Esophagus squamous epithelium (tissue), 5 donors: Measurements from ENCODE around the gene RPL19. TPM values are rescaled to one million over a fixed set of nuclear protein-coding genes. Genes with fewer than 3 reads are reported as not detected.

ENCODE experiments used
- DNase-seq: peaks from one replicate; lab custom pipeline; 2025; lab: John Stamatoyannopoulos, UW
- H3K27ac ChIP-seq, 4 donors: fragments of 200-600 bp; sonication (generic); one replicate each; pipeline ENCODE4 v1.5.1; 2016 to 2019; ENCODE audit warnings: mild to moderate bottlenecking in 1 of 4
- H3K27me3 ChIP-seq, 4 donors: fragments of 200-600 bp; sonication (generic); 1 replicate in 3 of 4; 2 replicates in 1 of 4; pipeline versions ENCODE4 v1.5.1 to v1.6.0; 2017 to 2021; ENCODE audit warnings: antibody characterized with exemption in 1 of 4
- H3K36me3 ChIP-seq, 3 donors: fragments of 200-600 bp; sonication (generic); one replicate each; pipeline ENCODE4 v1.5.1; 2016 to 2019
- H3K4me1 ChIP-seq, 3 donors: fragments of 200-600 bp; sonication (generic); one replicate each; pipeline ENCODE4 v1.5.1; 2017 to 2019
- H3K4me3 ChIP-seq, 4 donors: fragments of 200-600 bp; sonication (generic); 1 replicate in 3 of 4; 2 replicates in 1 of 4; pipeline ENCODE4 v1.5.1; 2016 to 2019; ENCODE audit warnings: mild to moderate bottlenecking in 2 of 4, moderate library complexity in 1 of 4
- H3K9me3 ChIP-seq, 3 donors: fragments of 200-600 bp; sonication (generic); one replicate each; pipeline ENCODE4 v1.5.1; 2016 to 2019
- POLR2A ChIP-seq, 4 donors: fragments of 450-650 bp; IDR thresholded peaks; one replicate each; pipeline ENCODE4 v1.6.1; 2017; ENCODE audit warnings: antibody characterized with exemption in 4 of 4, mild to moderate bottlenecking in 4 of 4, moderate library complexity in 3 of 4
- WGBS, 2 donors: methylation state at CpG; one replicate each; pipeline ENCODE4 v1.1.5; 2018; 5-methylcytosine and 5-hydroxymethylcytosine counted together
- intact Hi-C: fragments of 100-400 bp; cut with DNase I; formaldehyde crosslinking; loops from one replicate; pipeline ENCODE4 v1.15.0; 2022
- total RNA-seq, 4 donors: library from RNA; depleted of rRNA; stranded (reverse); fragments of >200 nt; gene quantifications; one replicate each; pipeline ENCODE4 v1.1.0, GENCODE V29; 2016
- TF ChIP-seq, protein P1 (sequence below), 6 experiments: fragments of 450-650 bp in 4 of 6; fragments of 200-600 bp in 2 of 6; sonication (generic) in 2 of 6; IDR thresholded peaks; one replicate each; pipeline ENCODE4 v1.5.1; 2016 to 2019; ENCODE audit warnings: antibody characterized with exemption in 6 of 6, mild to moderate bottlenecking in 4 of 6, moderate library complexity in 4 of 6
- donor health status: DM: yes; HTN: yes; CAD: no.

The RPL19 gene
- total RNA-seq, 4 donors from 2014 or later: 1,949 to 3,028 (median 2,392) TPM

DNA sequence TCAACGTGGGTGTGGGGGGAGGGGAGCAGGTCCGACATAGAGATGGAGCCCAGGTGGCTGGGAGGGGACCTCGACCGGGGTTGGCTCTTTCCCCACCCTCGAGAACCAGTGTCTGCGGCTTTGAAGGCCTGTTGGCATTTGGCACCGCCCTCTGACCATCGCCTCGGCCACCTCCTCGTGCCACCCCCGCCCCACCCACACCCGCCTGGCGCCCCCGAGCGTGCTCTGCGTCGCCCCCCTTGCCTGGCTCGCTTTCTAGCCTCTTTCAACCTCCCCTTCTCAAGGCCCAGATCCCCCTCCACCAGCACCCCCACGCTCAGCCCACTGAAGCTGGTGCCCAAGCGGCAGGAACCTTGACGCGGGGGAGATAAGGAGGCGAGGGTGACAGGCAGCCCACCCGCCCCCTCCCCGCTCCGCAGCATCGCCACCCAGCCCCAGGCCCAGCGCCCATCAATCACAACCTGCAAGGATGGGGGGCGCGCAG, 3.2 kb upstream of the RPL19 start:
- 0% methylated on average over 9 of the region's 30 CpGs; no CpG with 5 or more reads in 1 of the 2 donors for WGBS, 2 donors
- DNase-seq: no peak
- H3K9me3 ChIP-seq: no peaks in the 10 kb centered on the region

DNA sequence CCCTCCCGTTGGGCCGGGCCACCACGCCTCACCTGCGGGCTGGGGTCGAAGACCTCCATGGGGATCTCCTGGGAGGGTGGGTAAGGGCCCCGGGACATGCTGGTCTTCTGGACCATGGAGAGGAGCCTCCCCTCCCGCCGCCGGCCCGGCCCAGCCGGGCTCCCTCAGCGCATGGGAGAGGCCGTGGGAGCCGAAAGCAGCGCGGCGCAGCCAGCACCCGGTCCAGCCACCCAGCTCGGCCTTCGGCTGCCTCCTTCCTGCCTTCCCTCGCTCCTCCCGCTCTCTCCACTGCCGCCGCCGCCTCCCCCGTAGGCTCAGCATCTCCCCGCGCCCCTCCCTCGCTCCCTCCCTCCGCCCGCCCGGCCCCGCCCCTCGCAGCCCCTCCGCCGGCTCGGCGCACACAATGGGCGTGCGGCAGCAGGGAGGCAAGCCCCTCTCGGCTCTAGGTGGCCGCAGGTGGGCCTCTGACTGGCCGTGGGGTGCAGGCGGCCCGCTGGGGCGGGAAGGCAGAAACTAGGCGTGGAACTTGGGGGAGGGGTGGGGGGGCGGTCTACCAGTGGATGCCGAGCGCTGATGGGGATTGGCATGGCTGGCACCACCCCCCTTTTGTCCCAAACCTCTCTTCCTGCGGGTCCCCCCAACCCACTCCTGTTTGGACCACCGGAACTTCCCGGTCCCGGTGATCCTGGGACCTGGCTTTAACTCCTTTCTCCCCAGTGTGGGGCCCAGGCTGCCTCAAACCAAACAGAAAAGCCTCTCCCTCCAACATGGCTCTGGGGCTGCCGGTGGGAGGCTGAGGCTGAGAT, 2.5 kb upstream of the RPL19 start, which contains the start of gene CACNB1:
TSS of gene CACNB1 (minus strand) at position 290 of the 806 bp plus-strand sequence. CDS start at position 116, 174 bp downstream.
- intact Hi-C loops: no loop called here
- Histone ChIP-seq H3K4me3 (peak within 1 kb of the TSS; percentile 50 to 84 (median 74)), H3K27ac (peak within 1 kb of the TSS; percentile 74 to 97 (median 88)), H3K36me3 (peaks cover 6 to 28% (median 9%) of the 10 kb centered on the region in 3 donors), H3K4me1 (peaks cover 39 to 79% (median 52%) of the 10 kb centered on the region in 3 donors), H3K9me3 (no peaks in the 10 kb centered on the region), H3K27me3 (no peaks in the 10 kb centered on the region)
- 4 to 6% methylated on average over 3 to 10 of the region's 55 CpGs for WGBS, 2 donors
- DNase-seq: no peak
- peak in 2 of 4 donors; percentile 25 to 51 for TF ChIP-seq POLR2A (IDR thresholded peaks at IDR 0.05)
- TF ChIP-seq, protein P1, sequence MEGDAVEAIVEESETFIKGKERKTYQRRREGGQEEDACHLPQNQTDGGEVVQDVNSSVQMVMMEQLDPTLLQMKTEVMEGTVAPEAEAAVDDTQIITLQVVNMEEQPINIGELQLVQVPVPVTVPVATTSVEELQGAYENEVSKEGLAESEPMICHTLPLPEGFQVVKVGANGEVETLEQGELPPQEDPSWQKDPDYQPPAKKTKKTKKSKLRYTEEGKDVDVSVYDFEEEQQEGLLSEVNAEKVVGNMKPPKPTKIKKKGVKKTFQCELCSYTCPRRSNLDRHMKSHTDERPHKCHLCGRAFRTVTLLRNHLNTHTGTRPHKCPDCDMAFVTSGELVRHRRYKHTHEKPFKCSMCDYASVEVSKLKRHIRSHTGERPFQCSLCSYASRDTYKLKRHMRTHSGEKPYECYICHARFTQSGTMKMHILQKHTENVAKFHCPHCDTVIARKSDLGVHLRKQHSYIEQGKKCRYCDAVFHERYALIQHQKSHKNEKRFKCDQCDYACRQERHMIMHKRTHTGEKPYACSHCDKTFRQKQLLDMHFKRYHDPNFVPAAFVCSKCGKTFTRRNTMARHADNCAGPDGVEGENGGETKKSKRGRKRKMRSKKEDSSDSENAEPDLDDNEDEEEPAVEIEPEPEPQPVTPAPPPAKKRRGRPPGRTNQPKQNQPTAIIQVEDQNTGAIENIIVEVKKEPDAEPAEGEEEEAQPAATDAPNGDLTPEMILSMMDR (IDR thresholded peaks at IDR 0.05): no peak

More for the DNA sequence above, 3.2 kb upstream of the RPL19 start:
- Histone ChIP-seq H3K27ac (peak overlapping the region; percentile 74 to 97 (median 88)), H3K4me3 (peak overlapping the region; percentile 50 to 84 (median 74)), H3K4me1 (peaks cover 39 to 71% (median 47%) of the 10 kb centered on the region in 3 donors), H3K36me3 (peaks cover under 1 to 28% (median 2%) of the 10 kb centered on the region in 3 donors), H3K27me3 (no peaks in the 10 kb centered on the region)
- intact Hi-C loops: no loop called here
- no peak for TF ChIP-seq POLR2A (IDR thresholded peaks at IDR 0.05)
- TF ChIP-seq, protein P1 (IDR thresholded peaks at IDR 0.05): no peak

DNA sequence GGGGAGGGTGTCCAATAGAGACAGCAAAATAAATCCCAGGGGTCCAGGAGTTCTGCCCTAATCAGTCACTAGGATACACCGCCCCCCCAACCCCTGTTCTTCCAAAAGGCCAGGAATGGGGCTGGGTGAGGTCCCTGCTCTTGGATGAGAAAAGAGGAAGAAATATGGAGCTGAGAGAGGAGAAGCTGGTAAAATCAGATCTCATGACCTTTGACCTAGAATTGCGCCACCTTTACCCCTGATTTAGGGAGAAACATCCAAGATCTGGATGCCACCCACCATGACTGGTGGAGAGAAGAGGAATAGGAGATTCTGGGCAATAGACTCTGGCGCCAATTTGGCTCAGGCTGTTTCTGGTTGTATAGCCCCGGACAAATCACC, 1.9 kb upstream of the RPL19 start:
- peak overlapping the region in 2 of 4 donors; percentile 78 to 84 for H3K4me3 ChIP-seq
- H3K27me3 ChIP-seq: no peaks in the 10 kb centered on the region
- intact Hi-C loops: no loop called here
- DNase-seq: no peak
- H3K36me3 ChIP-seq: peaks cover 12 to 28% (median 13%) of the 10 kb centered on the region in 3 donors
- peaks cover 39 to 81% (median 52%) of the 10 kb centered on the region in 3 donors for H3K4me1 ChIP-seq
- WGBS, 2 donors: 71 to 74% methylated on average over 4 of the region's 4 CpGs
- TF ChIP-seq, protein P1 (IDR thresholded peaks at IDR 0.05): no peak
- TF ChIP-seq POLR2A (IDR thresholded peaks at IDR 0.05): no peak
- peak overlapping the region; percentile 74 to 97 (median 88) for H3K27ac ChIP-seq
- no peaks in the 10 kb centered on the region for H3K9me3 ChIP-seq

- DNase-seq: peak; percentile 62
- intact Hi-C loops: no loop called here
- Histone ChIP-seq H3K4me1 (peaks cover 39 to 72% (median 52%) of the 10 kb centered on the region in 3 donors), H3K4me3 (peak overlapping the region; percentile 76 to 90 (median 84)), H3K27me3 (no peaks in the 10 kb centered on the region), H3K27ac (peak overlapping the region; percentile 93 to 97 (median 96)), H3K36me3 (peaks cover 23 to 36% (median 28%) of the 10 kb centered on the region in 3 donors), H3K9me3 (no peaks in the 10 kb centered on the region)
- TF ChIP-seq, protein P1 (IDR thresholded peaks at IDR 0.05): peak in 1 of 6 experiments; percentile 27
- peak in 1 of 4 donors; percentile 46 for TF ChIP-seq POLR2A (IDR thresholded peaks at IDR 0.05)
- WGBS, 2 donors: 0 to 1% methylated on average over 10 of the region's 10 CpGs
Measured at GRCh38 chr17:39199820-39200069, 338 bp upstream of the RPL19 start.
